LNCaP clone FGC (cell line): Measurements from ENCODE around the gene MRPS12.
"Not testable (repeated sequence)": the region's sequence is repeated elsewhere in the genome, so short reads cannot be mapped to it uniquely, and the experiment has no call there.

Experiments used
- DNase-seq: peaks from one replicate; pipeline ENCODE4 v3.0.0-alpha.2; 2011; ENCODE audit warnings: low read depth
- H3K4me3 ChIP-seq: 2 replicates; pipeline ENCODE4 v1.5.1; 2011; ENCODE audit warnings: mild to moderate bottlenecking, low read depth, low read length, control low read depth
- CTCF ChIP-seq: IDR thresholded peaks from 2 replicates; pipeline ENCODE4 v1.5.1; 2012; ENCODE audit warnings: mild to moderate bottlenecking; ENCODE audit not compliant: control insufficient read depth, insufficient read depth; ENCODE audit errors: extremely low read depth

Gene MRPS12

GRCh38 chr19:38933544-38933943 lies 2.8 kb downstream of the MRPS12 start:
- TF ChIP-seq CTCF = no peak
- DNase-seq = no peak

GRCh38 chr19:38939957-38940356 lies 9.2 kb downstream of the MRPS12 start:
- DNase-seq = no peak
- no peak for TF ChIP-seq CTCF
- H3K4me3 ChIP-seq = no peak overlapping the region

More at GRCh38 chr19:38933544-38933943, 2.8 kb downstream of the MRPS12 start:
- no peak overlapping the region for H3K4me3 ChIP-seq

GRCh38 chr19:38941466-38941865 lies 10.7 kb downstream of the MRPS12 start:
- not testable (repeated sequence) for DNase-seq

GRCh38 chr19:38941979-38942378 lies 11.2 kb downstream of the MRPS12 start:
- no peak overlapping the region for H3K4me3 ChIP-seq
- DNase-seq = no peak
- no peak for TF ChIP-seq CTCF

More at GRCh38 chr19:38941466-38941865, 10.7 kb downstream of the MRPS12 start:
- H3K4me3 ChIP-seq = not testable (repeated sequence)

GRCh38 chr19:38942471-38943181 lies 11.9 kb downstream of the MRPS12 start:
- H3K4me3 ChIP-seq = no peak overlapping the region
- TF ChIP-seq CTCF = no peak
- DNase-seq = no peak

- no peak overlapping the region for H3K4me3 ChIP-seq
- DNase-seq = no peak
- TF ChIP-seq CTCF = no peak
These were observed 14.3 kb downstream of the MRPS12 start for GRCh38 chr19:38944981-38945506.

- no peak for DNase-seq
- no peak overlapping the region for H3K4me3 ChIP-seq
- TF ChIP-seq CTCF = no peak
These were observed 15.0 kb downstream of the MRPS12 start for GRCh38 chr19:38945562-38946228.
